ENCODE results near the gene SETD6. TPM values are rescaled to one million over a fixed set of nuclear protein-coding genes. Genes with fewer than 3 reads are reported as not detected.

The SETD6 gene, protein sequence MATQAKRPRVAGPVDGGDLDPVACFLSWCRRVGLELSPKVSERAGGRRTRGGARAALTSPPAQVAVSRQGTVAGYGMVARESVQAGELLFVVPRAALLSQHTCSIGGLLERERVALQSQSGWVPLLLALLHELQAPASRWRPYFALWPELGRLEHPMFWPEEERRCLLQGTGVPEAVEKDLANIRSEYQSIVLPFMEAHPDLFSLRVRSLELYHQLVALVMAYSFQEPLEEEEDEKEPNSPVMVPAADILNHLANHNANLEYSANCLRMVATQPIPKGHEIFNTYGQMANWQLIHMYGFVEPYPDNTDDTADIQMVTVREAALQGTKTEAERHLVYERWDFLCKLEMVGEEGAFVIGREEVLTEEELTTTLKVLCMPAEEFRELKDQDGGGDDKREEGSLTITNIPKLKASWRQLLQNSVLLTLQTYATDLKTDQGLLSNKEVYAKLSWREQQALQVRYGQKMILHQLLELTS
- 17.3 TPM for total RNA-seq
- long read RNA-seq, transcript SETD6-201 (8 exons, 1,553 nt), result major isoform, 8 of 30 reads
- long read RNA-seq, transcript SETD6-202 (9 exons, 2,042 nt), result minor isoform, 5 of 30 reads
- long read RNA-seq, partial matches to known transcripts, result 1 of 30 reads
- long read RNA-seq, other reads (novel, unspliced or antisense), result 15 of 30 reads

DNA sequence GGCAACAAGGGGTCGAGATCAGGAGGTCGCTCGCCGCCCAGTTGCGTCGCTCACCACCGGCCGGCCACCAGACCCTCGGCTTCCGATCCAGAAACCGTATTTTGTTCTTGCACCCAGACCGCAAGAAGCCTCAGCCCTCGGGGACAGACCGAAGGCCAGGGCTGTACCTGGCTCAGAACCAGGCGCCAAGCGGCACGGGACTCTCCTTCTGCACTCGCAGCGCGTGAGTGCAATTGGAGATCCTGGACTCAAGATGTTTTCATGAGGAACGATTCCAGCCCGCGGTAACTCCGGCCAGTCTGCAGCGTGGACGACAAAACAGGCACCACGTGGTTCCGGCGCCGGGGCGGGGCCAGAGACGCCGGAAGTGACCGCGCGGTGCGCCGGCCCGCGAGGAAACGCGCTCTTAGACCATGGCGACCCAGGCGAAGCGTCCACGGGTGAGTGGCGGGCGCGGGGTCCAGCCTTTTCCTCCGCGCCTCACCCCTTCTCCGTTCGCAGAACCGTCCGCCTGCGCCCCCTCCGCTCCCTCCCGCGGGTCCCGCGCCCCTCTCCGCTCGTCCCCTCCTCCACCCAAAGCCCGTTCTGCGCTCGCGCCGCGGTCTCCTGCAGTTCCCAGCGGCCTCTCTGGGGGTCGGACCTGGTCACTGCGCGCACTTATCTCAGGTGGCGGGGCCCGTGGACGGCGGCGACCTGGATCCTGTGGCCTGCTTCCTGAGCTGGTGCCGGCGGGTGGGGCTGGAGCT lies at the start of gene SETD6:
TSS of gene SETD6 (plus strand) at position 393 of the 746 bp plus-strand sequence. CDS start at position 414, 21 bp downstream.
- ATAC-seq (peak; percentile 95 to 98), DNase-seq (peak; percentile 92)
- H3K9me3 ChIP-seq, result no peaks in the 10 kb centered on the region
- peaks cover 19% of the 10 kb centered on the region for H3K4me1 ChIP-seq
- intact Hi-C loops (cut with DNase I), result no loop called here
- H3K4me3 ChIP-seq, result peak within 1 kb of the TSS; percentile 80
- no peaks in the 10 kb centered on the region for H3K27me3 ChIP-seq (ENCODE audit: low read depth)
- TF ChIP-seq CTCF (IDR thresholded peaks at IDR 0.05), result peak; percentile 22
- H3K27ac ChIP-seq, result peak within 1 kb of the TSS; percentile 84
- peaks cover 39% of the 10 kb centered on the region for H3K36me3 ChIP-seq

GRCh38 chr16:58465817-58466216 lies 49.5 kb upstream of the SETD6 start:
- Histone ChIP-seq H3K9me3 (no peaks in the 10 kb centered on the region), H3K36me3 (no peaks in the 10 kb centered on the region), H3K4me3 (peak overlapping the region; percentile 58), H3K4me1 (peaks cover 9% of the 10 kb centered on the region), H3K27ac (no peak overlapping the region), H3K27me3 (ENCODE audit: low read depth) (peaks cover 60% of the 10 kb centered on the region)
- no peak for TF ChIP-seq CTCF (IDR thresholded peaks at IDR 0.05)
- intact Hi-C loops (cut with DNase I), result no loop called here
- DNase-seq (no peak), ATAC-seq (no peak)

GRCh38 chr16:58466396-58466795 lies 48.9 kb upstream of the SETD6 start:
- peaks cover 11% of the 10 kb centered on the region for H3K4me1 ChIP-seq
- DNase-seq (no peak), ATAC-seq (no peak)
- H3K36me3 ChIP-seq, result no peaks in the 10 kb centered on the region
- TF ChIP-seq CTCF (IDR thresholded peaks at IDR 0.05), result no peak
- H3K9me3 ChIP-seq, result no peaks in the 10 kb centered on the region
- no peak overlapping the region for H3K4me3 ChIP-seq
- peaks cover 56% of the 10 kb centered on the region for H3K27me3 ChIP-seq (ENCODE audit: low read depth)
- no peak overlapping the region for H3K27ac ChIP-seq
- intact Hi-C loops (cut with DNase I), result no loop called here

- Histone ChIP-seq H3K4me1 (peaks cover 24% of the 10 kb centered on the region), H3K9me3 (no peaks in the 10 kb centered on the region), H3K27ac (no peak overlapping the region), H3K27me3 (ENCODE audit: low read depth) (peaks cover 49% of the 10 kb centered on the region), H3K36me3 (no peaks in the 10 kb centered on the region), H3K4me3 (no peak overlapping the region)
- intact Hi-C loops (cut with DNase I), result no loop called here
- ATAC-seq (no peak), DNase-seq (no peak)
- TF ChIP-seq CTCF (IDR thresholded peaks at IDR 0.05), result no peak
Measured at GRCh38 chr16:58467905-58468304, 47.4 kb upstream of the SETD6 start.

DNA sequence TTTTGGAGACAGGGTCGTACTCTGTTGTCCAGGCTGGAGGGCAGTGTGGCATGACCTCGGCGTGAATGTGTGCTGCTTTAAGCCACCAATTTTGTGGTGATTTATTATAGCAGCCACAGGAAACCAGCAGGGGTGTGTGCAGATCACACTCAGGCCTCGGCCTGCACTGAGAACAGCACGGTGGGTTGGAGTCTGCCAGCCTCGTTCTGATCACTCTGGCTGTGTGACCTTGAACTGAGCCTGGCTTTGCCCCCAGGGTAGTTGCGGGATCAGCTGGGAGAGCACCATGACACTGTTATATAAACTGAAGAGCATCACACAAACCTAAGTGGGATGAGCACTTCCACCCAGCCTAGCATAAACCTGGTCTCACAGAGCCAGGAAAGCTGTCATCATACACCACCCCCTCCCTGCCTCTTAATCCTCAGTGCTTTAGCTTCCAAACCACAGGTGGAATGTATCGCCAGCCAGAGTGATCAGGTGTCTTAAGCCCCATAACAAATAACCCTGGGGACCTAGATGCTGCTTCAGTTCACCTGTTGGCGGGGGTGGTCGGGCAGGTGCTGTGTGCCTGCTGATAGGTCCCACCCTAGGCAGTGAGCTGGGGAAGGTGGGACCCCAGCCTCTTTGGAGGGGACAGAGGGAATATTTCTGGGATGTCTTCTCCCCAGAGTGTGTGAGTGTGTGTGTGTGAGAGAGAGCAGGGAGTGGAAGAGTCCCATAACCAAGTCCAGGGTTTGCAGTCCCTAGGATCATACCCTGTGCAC lies 43.9 kb upstream of the SETD6 start:
- no peak overlapping the region for H3K4me3 ChIP-seq
- peaks cover 16% of the 10 kb centered on the region for H3K27me3 ChIP-seq (ENCODE audit: low read depth)
- H3K4me1 ChIP-seq, result peaks cover 15% of the 10 kb centered on the region
- no peak for TF ChIP-seq CTCF (IDR thresholded peaks at IDR 0.05)
- no peaks in the 10 kb centered on the region for H3K9me3 ChIP-seq
- peak overlapping the region; percentile 65 for H3K27ac ChIP-seq
- DNase-seq (no peak), ATAC-seq (no peak)
- intact Hi-C loops (cut with DNase I), result no loop called here
- no peaks in the 10 kb centered on the region for H3K36me3 ChIP-seq
